Chondrocyte (in vitro differentiated cells): Measurements from ENCODE around the gene ATPAF1. TPM values are rescaled to one million over a fixed set of nuclear protein-coding genes. Genes with fewer than 3 reads are reported as not detected.
A peak's percentile ranks its signal among the peaks of the same experiment; 100 is the strongest.

Experiments
- DNase-seq: peaks from one replicate; pipeline ENCODE4 v3.0.0; 2021; ENCODE audit warnings: mixed read lengths, low spot score
- H3K27ac Mint-ChIP-seq: one replicate; pipeline ENCODE4 v1.8.0; 2021; ENCODE audit warnings: mild to moderate bottlenecking, moderate library complexity, mixed read lengths; ENCODE audit not compliant: unreplicated experiment
- H3K27me3 Mint-ChIP-seq: 2 replicates; pipeline ENCODE4 v1.8.0; 2021; ENCODE audit warnings: low read depth, mixed read lengths
- H3K36me3 Mint-ChIP-seq: 2 replicates; pipeline ENCODE4 v1.8.0; 2021; ENCODE audit warnings: low read depth, mixed read lengths
- H3K4me1 Mint-ChIP-seq: 2 replicates; pipeline ENCODE4 v1.8.0; 2021; ENCODE audit warnings: low read depth, mild to moderate bottlenecking, mixed read lengths
- H3K4me3 Mint-ChIP-seq: one replicate; pipeline ENCODE4 v1.8.0; 2021; ENCODE audit warnings: mild to moderate bottlenecking, moderate library complexity, mixed read lengths; ENCODE audit not compliant: unreplicated experiment
- H3K9me3 Mint-ChIP-seq: 2 replicates; pipeline ENCODE4 v1.8.0; 2021; ENCODE audit warnings: low read depth, mixed read lengths
- CTCF ChIP-seq: fragments of 200-600 bp; sonication (generic); IDR thresholded peaks from 2 replicates; pipeline ENCODE4 v1.5.0; 2021; ENCODE audit warnings: antibody characterized with exemption, mild to moderate bottlenecking, moderate library complexity
- total RNA-seq: library from RNA; stranded (reverse); gene quantifications from 3 replicates; pipeline ENCODE4 v1.2.1, GENCODE V29; 2021

ATPAF1 gene
- total RNA-seq, 1 donor from 2014 or later, result 22.9 TPM

GRCh38 chr1:46639547-46639946, 28.6 kb downstream of the ATPAF1 start:
- Mint-ChIP-seq H3K27me3 (no peaks in the 10 kb centered on the region), H3K36me3 (peaks cover 27% of the 10 kb centered on the region), H3K9me3 (no peaks in the 10 kb centered on the region), H3K27ac (no peak overlapping the region), H3K4me1 (peaks cover 32% of the 10 kb centered on the region), H3K4me3 (no peak overlapping the region)
- DNase-seq, result no peak
- no peak for TF ChIP-seq CTCF

- TF ChIP-seq CTCF, result no peak
- Mint-ChIP-seq H3K36me3 (peaks cover 31% of the 10 kb centered on the region), H3K27ac (no peak overlapping the region), H3K27me3 (no peaks in the 10 kb centered on the region), H3K4me3 (no peak overlapping the region), H3K9me3 (no peaks in the 10 kb centered on the region), H3K4me1 (peaks cover 29% of the 10 kb centered on the region)
- no peak for DNase-seq
Observed at GRCh38 chr1:46638921-46639320, 29.2 kb downstream of the ATPAF1 start.

- H3K4me3 Mint-ChIP-seq, result no peak overlapping the region
- H3K27me3 Mint-ChIP-seq, result no peaks in the 10 kb centered on the region
- H3K36me3 Mint-ChIP-seq, result peaks cover 36% of the 10 kb centered on the region
- H3K4me1 Mint-ChIP-seq, result peaks cover 16% of the 10 kb centered on the region
- H3K9me3 Mint-ChIP-seq, result no peaks in the 10 kb centered on the region
- DNase-seq, result no peak
- peak overlapping the region; percentile 24 for H3K27ac Mint-ChIP-seq
- no peak for TF ChIP-seq CTCF
Observed at GRCh38 chr1:46637444-46638083, 30.6 kb downstream of the ATPAF1 start.

GRCh38 chr1:46635205-46635604, 33.0 kb downstream of the ATPAF1 start:
- peaks cover 31% of the 10 kb centered on the region for H3K36me3 Mint-ChIP-seq
- no peaks in the 10 kb centered on the region for H3K27me3 Mint-ChIP-seq
- no peak for TF ChIP-seq CTCF
- H3K27ac Mint-ChIP-seq, result no peak overlapping the region
- no peaks in the 10 kb centered on the region for H3K9me3 Mint-ChIP-seq
- H3K4me3 Mint-ChIP-seq, result no peak overlapping the region
- DNase-seq, result no peak
- H3K4me1 Mint-ChIP-seq, result peaks cover 16% of the 10 kb centered on the region

GRCh38 chr1:46630719-46631118, 37.4 kb downstream of the ATPAF1 start:
- Mint-ChIP-seq H3K27ac (no peak overlapping the region), H3K36me3 (peaks cover 20% of the 10 kb centered on the region)
- DNase-seq, result no peak

More at GRCh38 chr1:46630719-46631118, 37.4 kb downstream of the ATPAF1 start:
- Mint-ChIP-seq H3K4me3 (no peak overlapping the region), H3K27me3 (no peaks in the 10 kb centered on the region), H3K9me3 (no peaks in the 10 kb centered on the region), H3K4me1 (no peaks in the 10 kb centered on the region)
- TF ChIP-seq CTCF, result no peak
